GM21515 (cell line): ENCODE measurements around the gene LMO1.

Experiments
- ATAC-seq: cut with Tn5 transposase; IDR thresholded peaks from one replicate; pipeline ENCODE4 v1.9.1; 2021; ENCODE audit not compliant: unreplicated experiment

The LMO1 gene

GRCh38 chr11:8249482-8249881 is 14.2 kb downstream of the LMO1 start:
- ATAC-seq = no peak

GRCh38 chr11:8248786-8249185 is 14.9 kb downstream of the LMO1 start:
- ATAC-seq = no peak

- no peak for ATAC-seq
Observed at GRCh38 chr11:8247312-8247711, 16.4 kb downstream of the LMO1 start.

- ATAC-seq = no peak
Observed at GRCh38 chr11:8243458-8243857, 20.2 kb downstream of the LMO1 start.

GRCh38 chr11:8242499-8243280 is 21.0 kb downstream of the LMO1 start:
- no peak for ATAC-seq

GRCh38 chr11:8242118-8242475 is 21.6 kb downstream of the LMO1 start:
- ATAC-seq = no peak

- no peak for ATAC-seq
Observed at GRCh38 chr11:8241373-8242117, 22.1 kb downstream of the LMO1 start.

GRCh38 chr11:8239536-8240228 is 24.0 kb downstream of the LMO1 start:
- no peak for ATAC-seq

GRCh38 chr11:8239040-8239439 is 24.6 kb downstream of the LMO1 start:
- ATAC-seq = no peak

GRCh38 chr11:8237453-8237852 is 26.2 kb downstream of the LMO1 start:
- ATAC-seq = no peak

GRCh38 chr11:8235925-8236324 is 27.8 kb downstream of the LMO1 start:
- ATAC-seq = no peak

- ATAC-seq = no peak
Observed at GRCh38 chr11:8234910-8235309, 28.8 kb downstream of the LMO1 start.

- ATAC-seq = no peak
Observed at GRCh38 chr11:8234425-8234821, 29.3 kb downstream of the LMO1 start.

- no peak for ATAC-seq
Observed at GRCh38 chr11:8233691-8234424, 29.8 kb downstream of the LMO1 start.

- no peak for ATAC-seq
Observed at GRCh38 chr11:8232849-8233606, 30.6 kb downstream of the LMO1 start.

GRCh38 chr11:8232414-8232813 is 31.3 kb downstream of the LMO1 start:
- no peak for ATAC-seq

- no peak for ATAC-seq
Observed at GRCh38 chr11:8231979-8232378, 31.7 kb downstream of the LMO1 start.

GRCh38 chr11:8230921-8231847 is 32.5 kb downstream of the LMO1 start:
- ATAC-seq = no peak

GRCh38 chr11:8230178-8230859 is 33.4 kb downstream of the LMO1 start:
- ATAC-seq = no peak
